Kidney epithelial cell (primary cell): ENCODE data around the gene ARSB. TPM values are rescaled to one million over a fixed set of nuclear protein-coding genes. Genes with fewer than 3 reads are reported as not detected.

Experiments
- DNase-seq: peaks from one replicate; pipeline ENCODE4 v3.0.0-alpha.2; 2010; ENCODE audit warnings: low read depth
- H3K27me3 ChIP-seq: 2 replicates; pipeline ENCODE4 v1.6.0; 2011; ENCODE audit warnings: low read length; ENCODE audit not compliant: control insufficient read depth, insufficient read depth
- H3K36me3 ChIP-seq: 2 replicates; pipeline ENCODE4 v1.5.1; 2011; ENCODE audit warnings: low read length; ENCODE audit not compliant: control insufficient read depth, insufficient read depth
- H3K4me3 ChIP-seq: 2 replicates; pipeline ENCODE4 v1.5.1; 2011; ENCODE audit warnings: low read depth, mild to moderate bottlenecking, control low read depth, low read length
- CTCF ChIP-seq: IDR thresholded peaks from 2 replicates; pipeline ENCODE4 v1.5.1; 2011; ENCODE audit warnings: mild to moderate bottlenecking, moderate library complexity, low read length, control low read depth, inconsistent platforms; ENCODE audit not compliant: insufficient read depth, poor library complexity, severe bottlenecking
- total RNA-seq: library from RNA; depleted of rRNA; stranded (reverse); fragments of >200 nt; gene quantifications from 2 replicates; pipeline ENCODE4 v1.2.3, GENCODE V29; 2015

ARSB gene
- total RNA-seq, 1 donor from 2014 or later = 17.5 TPM

GRCh38 chr5:78922879-78923621, 62.1 kb downstream of the ARSB start:
- Histone ChIP-seq H3K27me3 (no peaks in the 10 kb centered on the region), H3K36me3 (no peaks in the 10 kb centered on the region), H3K4me3 (no peak overlapping the region)
- DNase-seq = no peak
- TF ChIP-seq CTCF = no peak

GRCh38 chr5:78920604-78921003, 64.5 kb downstream of the ARSB start:
- H3K36me3 ChIP-seq = no peaks in the 10 kb centered on the region
- no peaks in the 10 kb centered on the region for H3K27me3 ChIP-seq
- peak; percentile 12 for TF ChIP-seq CTCF
- no peak overlapping the region for H3K4me3 ChIP-seq
- DNase-seq = no peak

- no peaks in the 10 kb centered on the region for H3K36me3 ChIP-seq
- H3K4me3 ChIP-seq = no peak overlapping the region
- DNase-seq = no peak
- no peaks in the 10 kb centered on the region for H3K27me3 ChIP-seq
- no peak for TF ChIP-seq CTCF
These were observed 65.3 kb downstream of the ARSB start for GRCh38 chr5:78919796-78920195.

GRCh38 chr5:78916044-78916443, 69.1 kb downstream of the ARSB start:
- TF ChIP-seq CTCF = no peak
- Histone ChIP-seq H3K27me3 (no peaks in the 10 kb centered on the region), H3K4me3 (no peak overlapping the region), H3K36me3 (no peaks in the 10 kb centered on the region)
- DNase-seq = no peak

GRCh38 chr5:78915170-78915569, 69.9 kb downstream of the ARSB start:
- DNase-seq = no peak

More at GRCh38 chr5:78915170-78915569, 69.9 kb downstream of the ARSB start:
- no peak overlapping the region for H3K4me3 ChIP-seq
- TF ChIP-seq CTCF = no peak
- H3K27me3 ChIP-seq = no peaks in the 10 kb centered on the region
- H3K36me3 ChIP-seq = no peaks in the 10 kb centered on the region
